Stimulated activated CD8-positive, alpha-beta memory T cell treated with anti-CD3 and anti-CD28 coated beads, Interleukin-2, amount 100 ng/mL, for 1 hour (primary cell): ENCODE results near the gene ESPNL.

Experiments
- DNase-seq, 2 donors: peaks; one replicate each; pipeline ENCODE4 v3.0.0-alpha.2; 2020; ENCODE audit warnings: low read depth in 2 of 2

Gene ESPNL

GRCh38 chr2:238097988-238098871 lies 1.9 kb upstream of the ESPNL start:
- DNase-seq, result no peak

- DNase-seq, result no peak
Observed at GRCh38 chr2:238098901-238099713, 1.0 kb upstream of the ESPNL start.

GRCh38 chr2:238099714-238100048 lies 459 bp upstream of the ESPNL start:
- DNase-seq, result no peak

- DNase-seq, result no peak
Observed at GRCh38 chr2:238100821-238101771, 956 bp downstream of the ESPNL start.

GRCh38 chr2:238101891-238102841 lies 2.0 kb downstream of the ESPNL start:
- no peak for DNase-seq

- DNase-seq, result no peak
Observed at GRCh38 chr2:238102865-238103264, 2.7 kb downstream of the ESPNL start.

- DNase-seq, result no peak
Observed at GRCh38 chr2:238103465-238104225, 3.5 kb downstream of the ESPNL start.

- no peak for DNase-seq
Observed at GRCh38 chr2:238104226-238104690, 4.1 kb downstream of the ESPNL start.

- no peak for DNase-seq
Observed at GRCh38 chr2:238104691-238105371, 4.7 kb downstream of the ESPNL start.

- no peak for DNase-seq
Observed at GRCh38 chr2:238105506-238106338, 5.6 kb downstream of the ESPNL start.

GRCh38 chr2:238106339-238106697 lies 6.2 kb downstream of the ESPNL start:
- no peak for DNase-seq

GRCh38 chr2:238106698-238107524 lies 6.8 kb downstream of the ESPNL start:
- DNase-seq, result no peak

- DNase-seq, result no peak
Observed at GRCh38 chr2:238107525-238108422, 7.6 kb downstream of the ESPNL start.

- no peak for DNase-seq
Observed at GRCh38 chr2:238108423-238109183, 8.5 kb downstream of the ESPNL start.

GRCh38 chr2:238113611-238114010 lies 13.5 kb downstream of the ESPNL start:
- DNase-seq, result no peak
